ENCODE results near the gene SIGLEC6.

The SIGLEC6 gene

DNA sequence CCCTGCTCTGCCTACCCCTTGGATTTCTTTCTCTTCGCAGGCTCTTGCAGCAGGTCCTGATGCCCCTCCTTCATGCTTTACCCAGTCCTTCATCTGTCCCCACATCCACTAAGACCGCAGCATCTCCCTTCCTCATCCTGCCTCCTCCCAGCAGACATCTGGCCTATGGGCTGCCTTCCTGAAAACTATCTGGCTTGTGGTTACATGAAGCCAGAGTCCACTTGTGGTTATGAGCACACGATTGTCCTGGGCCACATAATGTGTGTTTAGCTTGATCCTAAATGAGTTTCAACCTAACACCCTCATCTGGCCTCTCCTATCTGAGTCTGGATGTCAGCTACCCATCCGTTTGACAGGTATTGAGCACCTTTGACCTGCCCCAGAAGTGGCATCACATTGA lies 34.1 kb upstream of the SIGLEC6 start:
- Histone ChIP-seq H3K4me3 (ENCODE audit: low read depth in 1 of 2, low read length in 1 of 2) (no peak overlapping the region), H3K27me3 (peaks cover 91% of the 10 kb centered on the region), H3K27ac (no peak overlapping the region), H3K9me3 (no peaks in the 10 kb centered on the region), H3K36me3 (no peaks in the 10 kb centered on the region), H3K4me1 (ENCODE audit: control insufficient read depth in 1 of 2, insufficient read depth in 1 of 2, low read depth in 1 of 2, low read length in 1 of 2) (peaks cover under 1 to 2% of the 10 kb centered on the region in 2 experiments)
- TF ChIP-seq, protein P1, sequence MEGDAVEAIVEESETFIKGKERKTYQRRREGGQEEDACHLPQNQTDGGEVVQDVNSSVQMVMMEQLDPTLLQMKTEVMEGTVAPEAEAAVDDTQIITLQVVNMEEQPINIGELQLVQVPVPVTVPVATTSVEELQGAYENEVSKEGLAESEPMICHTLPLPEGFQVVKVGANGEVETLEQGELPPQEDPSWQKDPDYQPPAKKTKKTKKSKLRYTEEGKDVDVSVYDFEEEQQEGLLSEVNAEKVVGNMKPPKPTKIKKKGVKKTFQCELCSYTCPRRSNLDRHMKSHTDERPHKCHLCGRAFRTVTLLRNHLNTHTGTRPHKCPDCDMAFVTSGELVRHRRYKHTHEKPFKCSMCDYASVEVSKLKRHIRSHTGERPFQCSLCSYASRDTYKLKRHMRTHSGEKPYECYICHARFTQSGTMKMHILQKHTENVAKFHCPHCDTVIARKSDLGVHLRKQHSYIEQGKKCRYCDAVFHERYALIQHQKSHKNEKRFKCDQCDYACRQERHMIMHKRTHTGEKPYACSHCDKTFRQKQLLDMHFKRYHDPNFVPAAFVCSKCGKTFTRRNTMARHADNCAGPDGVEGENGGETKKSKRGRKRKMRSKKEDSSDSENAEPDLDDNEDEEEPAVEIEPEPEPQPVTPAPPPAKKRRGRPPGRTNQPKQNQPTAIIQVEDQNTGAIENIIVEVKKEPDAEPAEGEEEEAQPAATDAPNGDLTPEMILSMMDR (IDR thresholded peaks at IDR 0.05): no peak

DNA sequence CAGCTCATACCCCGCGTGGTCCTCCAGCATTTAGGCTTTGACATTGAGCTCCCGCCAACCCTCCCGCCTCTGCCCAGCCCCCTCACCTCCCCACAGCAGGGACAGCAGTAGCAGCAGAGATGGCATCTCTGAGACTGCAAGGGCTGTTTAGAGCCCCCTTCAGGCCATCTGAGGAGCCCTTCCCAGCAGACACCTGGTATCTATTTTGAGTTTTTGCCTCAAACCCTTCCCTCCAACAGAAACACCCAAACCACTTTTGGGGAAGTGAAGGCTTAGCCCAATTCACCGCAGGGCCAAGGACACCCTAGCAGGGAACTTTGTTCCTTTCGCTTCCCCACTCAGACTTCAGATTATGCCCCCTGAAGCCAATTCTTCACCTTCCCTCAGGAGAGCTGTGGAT lies 33.3 kb upstream of the SIGLEC6 start:
- Histone ChIP-seq H3K27ac (no peak overlapping the region), H3K27me3 (peaks cover 91% of the 10 kb centered on the region), H3K36me3 (no peaks in the 10 kb centered on the region), H3K4me3 (ENCODE audit: low read depth in 1 of 2, low read length in 1 of 2) (no peak overlapping the region), H3K4me1 (ENCODE audit: control insufficient read depth in 1 of 2, insufficient read depth in 1 of 2, low read depth in 1 of 2, low read length in 1 of 2) (no peaks in the 10 kb centered on the region), H3K9me3 (no peaks in the 10 kb centered on the region)
- TF ChIP-seq, protein P1 (IDR thresholded peaks at IDR 0.05): no peak

DNA sequence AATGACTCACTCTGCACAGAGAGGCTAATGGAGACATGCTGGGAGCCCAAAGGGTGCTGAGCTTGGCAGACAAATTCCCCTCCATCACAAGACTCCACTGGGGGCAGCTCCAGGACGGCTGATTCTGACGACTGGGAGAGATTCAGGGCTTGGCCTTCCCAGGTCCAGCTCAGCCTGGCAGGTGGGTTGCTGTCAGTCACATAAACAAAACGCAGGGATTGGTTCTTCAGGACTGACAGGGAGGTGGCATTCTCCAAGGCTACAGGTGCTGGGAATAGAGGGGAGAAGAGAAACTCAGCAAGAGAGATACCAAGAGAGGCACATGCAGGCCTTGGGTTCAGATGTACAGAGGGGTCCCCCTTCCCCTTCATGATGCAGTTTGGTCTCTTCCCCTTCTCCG lies 28.9 kb upstream of the SIGLEC6 start:
- Histone ChIP-seq H3K4me1 (ENCODE audit: control insufficient read depth in 1 of 2, insufficient read depth in 1 of 2, low read depth in 1 of 2, low read length in 1 of 2) (no peaks in the 10 kb centered on the region), H3K36me3 (no peaks in the 10 kb centered on the region), H3K9me3 (no peaks in the 10 kb centered on the region), H3K4me3 (ENCODE audit: low read depth in 1 of 2, low read length in 1 of 2) (no peak overlapping the region), H3K27me3 (peaks cover 89% of the 10 kb centered on the region), H3K27ac (no peak overlapping the region)
- TF ChIP-seq, protein P1 (IDR thresholded peaks at IDR 0.05): no peak

DNA sequence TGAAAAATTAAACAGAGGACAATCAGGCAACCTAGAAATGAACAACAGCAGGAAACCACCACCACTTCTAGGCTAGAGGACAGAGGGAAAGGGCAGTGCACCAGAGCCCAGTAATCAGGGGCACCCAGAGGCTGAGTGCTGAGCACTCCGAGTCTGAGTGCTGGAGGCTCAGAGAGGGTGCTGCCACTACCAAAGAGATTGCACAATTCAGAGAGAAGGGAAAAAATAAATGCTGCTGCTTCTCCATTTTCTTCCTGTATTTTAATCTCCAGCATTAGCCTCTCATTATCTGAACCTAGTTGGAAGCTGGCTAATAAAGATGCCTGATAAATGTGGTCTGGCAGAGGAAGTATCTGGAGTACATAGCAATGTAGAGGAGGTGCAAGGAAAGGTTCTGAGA lies 27.8 kb upstream of the SIGLEC6 start:
- H3K36me3 ChIP-seq: no peaks in the 10 kb centered on the region
- H3K27me3 ChIP-seq: peaks cover 88% of the 10 kb centered on the region
- no peaks in the 10 kb centered on the region for H3K9me3 ChIP-seq
- TF ChIP-seq, protein P1 (IDR thresholded peaks at IDR 0.05): no peak
- no peak overlapping the region for H3K27ac ChIP-seq
- no peak overlapping the region for H3K4me3 ChIP-seq (ENCODE audit: low read depth in 1 of 2, low read length in 1 of 2)
- no peaks in the 10 kb centered on the region for H3K4me1 ChIP-seq (ENCODE audit: control insufficient read depth in 1 of 2, insufficient read depth in 1 of 2, low read depth in 1 of 2, low read length in 1 of 2)

DNA sequence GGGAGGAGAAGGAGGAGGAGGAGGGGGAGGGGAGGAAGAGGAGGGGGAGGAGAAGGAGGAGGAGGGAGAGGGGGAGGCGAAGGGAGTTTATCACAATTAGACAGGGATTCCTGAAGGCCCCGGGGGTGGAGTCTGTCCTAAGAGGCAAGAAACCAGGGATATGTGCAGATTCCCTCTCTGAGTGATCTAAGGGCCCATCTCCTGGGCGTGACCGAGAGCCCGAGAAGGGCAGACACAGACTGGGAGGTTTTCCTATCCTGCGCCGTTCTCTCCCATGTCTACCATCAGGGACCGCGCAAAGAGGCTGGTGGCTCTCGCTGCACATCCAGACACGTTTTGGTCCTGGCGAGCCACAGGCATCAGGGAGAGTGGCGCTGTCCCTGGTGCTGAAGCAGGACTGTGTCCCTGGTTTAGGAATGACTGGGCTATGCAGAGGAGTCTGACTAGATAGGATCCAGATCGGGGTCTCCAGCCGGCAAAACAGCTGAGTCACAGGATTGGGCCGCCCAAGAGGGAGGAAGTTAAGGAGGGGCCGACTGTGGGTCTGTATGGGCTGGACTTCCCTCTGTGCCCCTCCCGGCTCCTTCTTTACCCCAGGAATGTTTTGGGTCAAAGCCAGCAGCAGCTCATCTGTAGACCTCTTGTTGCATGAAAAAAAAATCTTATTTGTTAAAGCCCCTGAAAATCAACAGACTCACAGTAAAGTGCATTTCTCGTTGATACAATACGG lies 21.7 kb upstream of the SIGLEC6 start:
- Histone ChIP-seq H3K27me3 (peaks cover 96% of the 10 kb centered on the region), H3K27ac (no peak overlapping the region), H3K4me3 (ENCODE audit: low read depth in 1 of 2, low read length in 1 of 2) (no peak overlapping the region), H3K4me1 (ENCODE audit: control insufficient read depth in 1 of 2, insufficient read depth in 1 of 2, low read depth in 1 of 2, low read length in 1 of 2) (no peaks in the 10 kb centered on the region), H3K9me3 (no peaks in the 10 kb centered on the region), H3K36me3 (no peaks in the 10 kb centered on the region)
- TF ChIP-seq, protein P1 (IDR thresholded peaks at IDR 0.05): no peak

Data from neutrophil (primary cell).